T follicular helper cell (primary cell): Measurements from ENCODE around the gene OR2B6.

Experiments used
- DNase-seq: peaks from one replicate; pipeline ENCODE4 v3.0.0-alpha.2; 2020; ENCODE audit warnings: low read depth

The OR2B6 gene

DNA sequence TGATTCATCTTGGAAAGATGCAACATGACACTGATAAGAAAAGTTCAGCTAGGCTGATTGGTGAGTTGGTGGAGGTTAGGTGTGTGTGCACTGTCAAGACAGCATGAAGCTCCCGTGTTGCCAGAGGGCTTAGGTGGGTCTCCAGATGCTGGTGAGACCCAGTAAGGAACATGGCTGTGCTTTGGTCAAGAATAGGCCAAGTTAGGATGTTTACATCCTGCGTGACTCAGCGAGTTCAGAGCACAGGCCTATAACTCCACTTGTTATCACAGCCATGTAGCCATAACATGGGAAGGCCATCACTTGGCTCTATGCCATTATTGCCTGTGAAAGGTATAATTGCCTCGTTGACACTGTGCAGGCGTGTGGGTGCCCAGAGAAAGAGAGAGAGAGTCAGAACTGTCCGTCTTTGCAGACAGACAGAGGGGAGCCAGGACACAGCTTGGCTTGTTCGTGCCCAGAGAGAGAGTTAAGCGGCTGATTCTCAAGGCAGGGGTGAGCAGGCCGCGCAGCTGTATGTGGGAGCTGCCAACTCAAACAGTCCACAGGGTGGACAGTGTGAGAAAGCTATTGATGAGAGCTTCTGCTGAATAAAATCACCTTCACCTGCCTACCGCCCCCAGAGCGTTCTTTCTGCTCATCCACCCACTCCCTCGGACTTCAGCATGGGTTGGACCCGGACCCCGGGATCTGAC is 43.5 kb downstream of the OR2B6 start:
- no peak for DNase-seq

- no peak for DNase-seq
These were observed 44.3 kb downstream of the OR2B6 start for GRCh38 chr6:28001351-28001750.

GRCh38 chr6:28001751-28002150 is 44.7 kb downstream of the OR2B6 start:
- DNase-seq = no peak

GRCh38 chr6:28002161-28002560 is 45.1 kb downstream of the OR2B6 start:
- no peak for DNase-seq

DNA sequence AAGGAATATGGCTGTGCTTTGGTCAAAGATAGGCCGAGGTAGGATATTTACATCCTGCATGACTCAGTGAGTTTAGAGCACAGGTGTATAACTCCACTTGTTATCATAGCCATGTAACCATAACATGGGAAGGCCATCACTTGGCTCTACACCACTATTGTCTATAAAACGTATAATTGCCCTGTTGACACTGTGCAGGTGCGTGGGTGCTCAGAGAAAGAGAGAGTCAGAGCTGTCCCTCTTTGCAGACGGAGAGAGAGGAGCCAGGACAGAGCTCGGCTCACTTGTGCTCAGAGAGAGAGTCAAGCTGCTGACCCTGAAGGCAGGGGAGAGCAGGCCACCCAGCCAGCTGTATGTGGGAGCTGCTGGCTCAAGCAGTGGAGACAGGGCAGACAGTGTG is 46.0 kb downstream of the OR2B6 start:
- no peak for DNase-seq

GRCh38 chr6:28003661-28004060 is 46.6 kb downstream of the OR2B6 start:
- no peak for DNase-seq

DNA sequence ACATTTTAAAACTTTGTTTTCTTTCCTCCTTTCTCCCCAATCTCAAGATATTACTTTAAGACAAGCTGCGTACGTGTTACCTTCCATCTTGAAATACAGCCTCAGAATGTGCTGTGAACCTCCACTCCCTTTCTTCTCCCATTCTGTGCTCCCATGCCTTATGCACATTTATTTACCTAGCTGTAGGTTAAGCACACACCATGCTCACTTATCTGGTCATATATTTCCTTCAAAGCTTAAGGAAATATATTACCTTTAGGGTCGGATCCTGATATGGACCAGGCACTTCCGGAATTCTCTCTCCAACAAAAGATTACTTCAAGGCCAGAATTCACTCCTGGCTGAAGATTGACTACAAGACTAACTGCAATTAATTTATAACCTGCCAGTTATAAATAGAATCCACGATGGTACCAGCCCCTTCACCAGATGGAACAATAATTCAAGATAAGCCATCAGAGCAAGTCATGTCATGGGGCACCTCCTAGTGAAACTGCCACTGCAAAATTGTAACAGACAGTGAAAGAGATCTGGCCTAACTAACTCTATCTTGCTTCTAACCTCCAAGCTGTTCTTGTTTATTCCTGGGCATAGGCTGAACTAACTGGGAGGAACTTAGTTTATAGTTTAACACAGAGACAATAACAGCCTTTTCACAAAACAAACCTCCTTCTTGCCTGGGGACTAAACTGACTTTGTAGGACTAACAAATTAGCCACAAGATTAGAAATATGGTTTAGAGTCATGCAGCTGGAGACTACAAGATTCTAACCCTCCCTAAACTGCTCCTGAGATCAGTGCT is 47.5 kb downstream of the OR2B6 start:
- no peak for DNase-seq

GRCh38 chr6:28005152-28005890 is 48.3 kb downstream of the OR2B6 start:
- no peak for DNase-seq

DNA sequence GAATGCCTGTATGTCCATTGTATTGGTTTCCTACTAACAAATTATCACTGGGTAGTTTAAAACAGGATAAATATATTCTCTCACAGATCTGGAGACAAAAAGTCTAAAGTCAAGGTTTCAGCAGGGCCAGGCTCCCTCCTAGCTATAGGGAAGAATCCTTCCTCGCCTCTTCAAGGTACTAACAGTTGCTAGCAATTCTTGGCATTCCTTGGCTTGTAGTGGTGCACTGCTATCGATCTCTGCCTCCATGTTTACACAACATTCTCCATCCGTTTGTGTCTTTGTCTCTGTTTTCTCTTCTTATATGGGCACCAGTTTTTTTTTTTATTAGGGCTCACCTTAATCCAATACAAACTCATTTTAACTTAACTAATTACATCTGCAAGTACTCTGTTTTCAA is 48.9 kb downstream of the OR2B6 start:
- DNase-seq = no peak
